HCT116 (cell line): ENCODE data around the gene RNF166. TPM values are rescaled to one million over a fixed set of nuclear protein-coding genes. Genes with fewer than 3 reads are reported as not detected.

ENCODE experiments used
- ATAC-seq: fragments of 200-7000 bp; cut with Tn5 transposase; 2 replicates; pipeline ENCODE4 v1.9.1; 2020; ENCODE audit warnings: mild to moderate bottlenecking, moderate library complexity
- BruUV-seq: library from RNA; stranded (reverse); fragments of 400-500 nt; replicated peaks from 2 replicates; lab custom pipeline; 2021; lab: Mats Ljungman, UMichigan
- CTCF ChIA-PET: fragments of 300-600 bp; sonication (Branson Sonifier 250); formaldehyde crosslinking; loops from one replicate; lab custom pipeline; 2021; ENCODE audit warnings: antibody characterized with exemption; lab: Charles Lee
- POLR2A ChIA-PET: fragments of 300-600, 350-600 bp; sonication (Branson Sonifier 250); formaldehyde crosslinking; loops from one replicate; lab custom pipeline; 2021; ENCODE audit warnings: antibody characterized with exemption; lab: Charles Lee
- RAD21 ChIA-PET, 2 experiments: fragments of 300-600 bp; sonication (Branson Sonifier 250); formaldehyde crosslinking; loops; one replicate each; lab custom pipeline; 2023; ENCODE audit warnings: low total read pairs in 2 of 2; ENCODE audit not compliant: uncharacterized antibody in 2 of 2, unreplicated experiment in 2 of 2, low non-redundant PET in 1 of 2; lab: Charles Lee
- DNase-seq: peaks from one replicate; pipeline ENCODE4 v3.0.0-alpha.2; 2010; ENCODE audit warnings: low read depth, low spot score
- H2AFZ ChIP-seq: fragments of 200-600 bp; shearing (Covaris generic), sonication (generic); 2 replicates; pipeline ENCODE4 v1.6.1; 2017; ENCODE audit warnings: low read depth, mixed run types, mixed read lengths, antibody characterized with exemption, low read length; ENCODE audit not compliant: poor library complexity, severe bottlenecking
- H3K27ac ChIP-seq: 2 replicates; pipeline ENCODE4 v1.5.1; 2012; ENCODE audit warnings: low read depth, low read length
- H3K27me3 ChIP-seq: fragments of 200-600 bp; sonication (generic); 2 replicates; pipeline ENCODE4 v1.6.1; 2016; ENCODE audit warnings: mixed run types, low read length, mixed read lengths; ENCODE audit not compliant: insufficient read depth
- H3K36me3 ChIP-seq, 2 experiments: fragments of 200-500 bp in 1 of 2; fragments of 200-600 bp in 1 of 2; sonication (Bioruptor generic) in 1 of 2; sonication (generic) in 1 of 2; 2 replicates each; pipeline versions ENCODE4 v1.5.1 to v1.6.1; 2014 to 2016; ENCODE audit warnings: low read length in 2 of 2, inconsistent platforms in 1 of 2, mixed read lengths in 1 of 2, mixed run types in 1 of 2; ENCODE audit not compliant: insufficient read depth in 2 of 2, control insufficient read depth in 1 of 2
- H3K4me1 ChIP-seq, 2 experiments: fragments of 200-600 bp in 1 of 2; sonication (generic) in 1 of 2; 2 replicates each; pipeline versions ENCODE4 v1.5.1 to v1.6.1; 2012 to 2017; ENCODE audit warnings: low read length in 2 of 2, inconsistent platforms in 1 of 2, mild to moderate bottlenecking in 1 of 2, mixed read lengths in 1 of 2, mixed run types in 1 of 2, moderate library complexity in 1 of 2; ENCODE audit not compliant: insufficient read depth in 2 of 2, control insufficient read depth in 1 of 2
- H3K4me2 ChIP-seq: fragments of 200-600 bp; sonication (generic); 2 replicates; pipeline ENCODE4 v1.6.1; 2017; ENCODE audit warnings: mixed run types, low read length, mixed read lengths
- H3K4me3 ChIP-seq, 2 experiments: fragments of 200-600 bp in 1 of 2; sonication (generic) in 1 of 2; replicated peaks in 1 of 2; 2 replicates each; pipeline ENCODE4 v1.5.1; 2011 to 2016; ENCODE audit warnings: low read length in 2 of 2, control low read depth in 1 of 2, low read depth in 1 of 2, mild to moderate bottlenecking in 1 of 2, mixed read lengths in 1 of 2, mixed run types in 1 of 2
- H3K79me2 ChIP-seq: fragments of 200-600 bp; sonication (generic); 2 replicates; pipeline ENCODE4 v1.6.1; 2017; ENCODE audit warnings: mild to moderate bottlenecking, mixed run types, low read length, moderate library complexity, mixed read lengths; ENCODE audit not compliant: insufficient read depth
- H3K9ac ChIP-seq: fragments of 200-600 bp; sonication (generic); 2 replicates; pipeline ENCODE4 v1.6.1; 2016; ENCODE audit warnings: low read length, mixed read lengths
- H3K9me2 ChIP-seq: fragments of 200-600 bp; sonication (generic), shearing (Covaris generic); 2 replicates; pipeline ENCODE4 v1.6.1; 2017; ENCODE audit warnings: mixed run types, mild to moderate bottlenecking, moderate library complexity; ENCODE audit not compliant: insufficient read depth
- H3K9me3 ChIP-seq, 2 experiments: fragments of 200-500 bp in 1 of 2; fragments of 200-600 bp in 1 of 2; sonication (Bioruptor generic) in 1 of 2; sonication (generic) in 1 of 2; 2 replicates each; pipeline ENCODE4 v1.6.1; 2014 to 2017; ENCODE audit warnings: low read length in 2 of 2, mixed read lengths in 2 of 2, inconsistent platforms in 1 of 2, low read depth in 1 of 2, mild to moderate bottlenecking in 1 of 2, mixed run types in 1 of 2, moderate library complexity in 1 of 2; ENCODE audit not compliant: control insufficient read depth in 1 of 2, insufficient read depth in 1 of 2
- H4K20me1 ChIP-seq: fragments of 200-600 bp; sonication (generic), shearing (Covaris generic); 2 replicates; pipeline ENCODE4 v1.6.1; 2017; ENCODE audit warnings: mixed run types, mild to moderate bottlenecking, moderate library complexity; ENCODE audit not compliant: insufficient read depth
- ATF3 ChIP-seq: IDR thresholded peaks from 2 replicates; pipeline ENCODE4 v1.6.1; 2012
- CEBPB ChIP-seq: IDR thresholded peaks from 2 replicates; pipeline ENCODE4 v1.6.1; 2012; ENCODE audit warnings: low read depth
- EGR1 ChIP-seq: IDR thresholded peaks from 2 replicates; pipeline ENCODE4 v1.6.1; 2012; ENCODE audit warnings: low read depth
- ELF1 ChIP-seq: IDR thresholded peaks from 2 replicates; pipeline ENCODE4 v1.6.1; 2012; ENCODE audit warnings: low read depth, borderline replicate concordance
- EZH2 ChIP-seq: fragments of 200-600 bp; sonication (generic); IDR thresholded peaks from 2 replicates; pipeline ENCODE4 v1.6.1; 2017; ENCODE audit warnings: antibody characterized with exemption, mixed run types
- FOSL1 ChIP-seq: IDR thresholded peaks from 2 replicates; pipeline ENCODE4 v1.6.1; 2012; ENCODE audit warnings: low read depth
- MAX ChIP-seq: IDR thresholded peaks from 2 replicates; pipeline ENCODE4 v1.6.1; 2012
- RAD21 ChIP-seq: IDR thresholded peaks from 2 replicates; pipeline ENCODE4 v1.6.1; 2012; ENCODE audit warnings: low read depth, mild to moderate bottlenecking
- SIN3A ChIP-seq: IDR thresholded peaks from 2 replicates; pipeline ENCODE4 v1.6.1; 2012; ENCODE audit warnings: low read depth
- SP1 ChIP-seq: IDR thresholded peaks from 2 replicates; pipeline ENCODE4 v1.6.1; 2012; ENCODE audit warnings: low read depth
- SRF ChIP-seq: IDR thresholded peaks from 2 replicates; pipeline ENCODE4 v1.6.1; 2012; ENCODE audit warnings: low read depth
- TCF7L2 ChIP-seq: IDR thresholded peaks from 2 replicates; pipeline ENCODE4 v1.7.0; 2011; ENCODE audit warnings: borderline replicate concordance, inconsistent platforms; ENCODE audit not compliant: insufficient read depth, insufficient read length; ENCODE audit errors: extremely low read depth
- ZBTB33 ChIP-seq: IDR thresholded peaks from 2 replicates; pipeline ENCODE4 v1.6.1; 2011; ENCODE audit warnings: mild to moderate bottlenecking, low read length, moderate library complexity; ENCODE audit not compliant: insufficient replicate concordance; ENCODE audit errors: extremely low read depth
- ZFX ChIP-seq: fragments of 450-650 bp; IDR thresholded peaks from 2 replicates; pipeline ENCODE4 v1.6.1; 2017
- intact Hi-C: fragments of 100-400 bp; cut with micrococcal nuclease; formaldehyde crosslinking; loops from 2 replicates; pipeline ENCODE4 v1.10.0; 2022
- total RNA-seq: library from RNA; stranded (reverse); gene quantifications from one replicate; pipeline ENCODE4 v1.2.1, GENCODE V29; 2021; ENCODE audit not compliant: unreplicated experiment

RNF166 gene
- total RNA-seq, 1 experiment from 2014 or later, result 39.4 TPM

- ATAC-seq (no peak), DNase-seq (no peak)
- no peak overlapping the region for H2AFZ ChIP-seq
- no peak for TF ChIP-seq RAD21
- TF ChIP-seq EZH2, result no peak
- no peak for TF ChIP-seq SRF
- no peak for TF ChIP-seq FOSL1
- TF ChIP-seq CEBPB, result no peak
- TF ChIP-seq ATF3, result no peak
- no peak for TF ChIP-seq TCF7L2
- TF ChIP-seq SP1, result no peak
- no peak for TF ChIP-seq MAX
- no peak for TF ChIP-seq ZBTB33
- TF ChIP-seq ZFX, result no peak
- no peak for TF ChIP-seq ELF1
- TF ChIP-seq SIN3A, result no peak
- TF ChIP-seq EGR1, result no peak
- H3K36me3 ChIP-seq, result peaks cover 4 to 6% of the 10 kb centered on the region in 2 experiments; a peak in 2 of 4 replicates
- intact Hi-C loops, result no loop called here
- no peaks in the 10 kb centered on the region for H3K27me3 ChIP-seq
- no peaks in the 10 kb centered on the region for H3K9me3 ChIP-seq
- ChIA-PET POLR2A (no interaction called here), RAD21 (no interaction called here), CTCF (no interaction called here)
- H3K4me1 ChIP-seq, result peaks cover 10% of the 10 kb centered on the region in 2 experiments
- no peaks in the 10 kb centered on the region for H4K20me1 ChIP-seq
- no peaks in the 10 kb centered on the region for H3K9me2 ChIP-seq
- peaks cover 18% of the 10 kb centered on the region for H3K79me2 ChIP-seq
- no TSS peak for BruUV-seq
- H3K4me3 ChIP-seq, result no peak overlapping the region
- no peak overlapping the region for H3K27ac ChIP-seq
- no peak overlapping the region for H3K9ac ChIP-seq
- H3K4me2 ChIP-seq, result no peak overlapping the region
Measured at GRCh38 chr16:88656291-88656980, 49.8 kb downstream of the RNF166 start.
